Measurements from ENCODE around the gene DNHD1.

DNHD1 gene

GRCh38 chr11:6574816-6575715 is 78.0 kb downstream of the DNHD1 start:
- TF ChIP-seq REST (IDR thresholded peaks at IDR 0.05; ENCODE audit: low read depth): no peak
- TF ChIP-seq CEBPB (IDR thresholded peaks at IDR 0.05): no peak
- no peak for TF ChIP-seq RAD21 (IDR thresholded peaks at IDR 0.05; ENCODE audit: low read depth)
- TF ChIP-seq EGR1 (IDR thresholded peaks at IDR 0.05): no peak
- TF ChIP-seq EP300 (IDR thresholded peaks at IDR 0.05; ENCODE audit: borderline replicate concordance): no peak
- no peak for TF ChIP-seq FOXM1 (IDR thresholded peaks at IDR 0.05; ENCODE audit: borderline replicate concordance, low read depth)
- no peak for TF ChIP-seq CREB1 (IDR thresholded peaks at IDR 0.05; ENCODE audit: low read depth)

- peak; percentile 67 for TF ChIP-seq NFIC (IDR thresholded peaks at IDR 0.05)
- no peak for TF ChIP-seq USF1 (IDR thresholded peaks at IDR 0.05)
- TF ChIP-seq EGR1 (IDR thresholded peaks at IDR 0.05): no peak
- TF ChIP-seq FOXM1 (IDR thresholded peaks at IDR 0.05; ENCODE audit: borderline replicate concordance, low read depth): no peak
These were observed 79.6 kb downstream of the DNHD1 start for GRCh38 chr11:6576471-6577373.

- TF ChIP-seq REST (IDR thresholded peaks at IDR 0.05; ENCODE audit: low read depth) (no peak), RAD21 (IDR thresholded peaks at IDR 0.05; ENCODE audit: low read depth) (no peak), ZBTB7A (IDR thresholded peaks at IDR 0.05; ENCODE audit: low read depth) (no peak), TAF1 (IDR thresholded peaks at IDR 0.05; ENCODE audit: low read depth) (no peak)
These were observed 81.1 kb downstream of the DNHD1 start for GRCh38 chr11:6578134-6578533.

- no peak for TF ChIP-seq EGR1 (IDR thresholded peaks at IDR 0.05)
These were observed 82.6 kb downstream of the DNHD1 start for GRCh38 chr11:6579681-6580080.

GRCh38 chr11:6583584-6583983 is 86.5 kb downstream of the DNHD1 start:
- TF ChIP-seq TAF1 (IDR thresholded peaks at IDR 0.05; ENCODE audit: low read depth) (no peak), TCF12 (IDR thresholded peaks at IDR 0.05; ENCODE audit: low read depth) (no peak), YY1 (IDR thresholded peaks at IDR 0.05; ENCODE audit: low read depth) (no peak), FOXM1 (IDR thresholded peaks at IDR 0.05; ENCODE audit: borderline replicate concordance, low read depth) (no peak)

GRCh38 chr11:6584528-6584927 is 87.4 kb downstream of the DNHD1 start:
- TF ChIP-seq MAX (IDR thresholded peaks at IDR 0.05) (no peak), RAD21 (IDR thresholded peaks at IDR 0.05; ENCODE audit: low read depth) (no peak), REST (IDR thresholded peaks at IDR 0.05; ENCODE audit: low read depth) (no peak), CREB1 (IDR thresholded peaks at IDR 0.05; ENCODE audit: low read depth) (no peak), EGR1 (IDR thresholded peaks at IDR 0.05) (no peak)

Data from Ishikawa (cell line).